Activated T-helper 1 cell treated with anti-CD3 and anti-CD28 coated beads, Interleukin-2, amount 50 U/mL, for 16 hours (primary cell): Measurements from ENCODE around the gene RGS11.

Experiments used
- DNase-seq, 2 donors: peaks; one replicate each; pipeline ENCODE4 v3.0.0-alpha.2; 2020; ENCODE audit warnings: low read depth in 1 of 2, low spot score in 1 of 2

Gene RGS11

GRCh38 chr16:296806-297510 lies 21.2 kb upstream of the RGS11 start:
- no peak for DNase-seq

- no peak for DNase-seq
These were observed 20.5 kb upstream of the RGS11 start for GRCh38 chr16:296276-296675.

GRCh38 chr16:293043-293775 lies 17.5 kb upstream of the RGS11 start:
- no peak for DNase-seq

- no peak for DNase-seq
These were observed 15.8 kb upstream of the RGS11 start for GRCh38 chr16:291539-291938.

DNA sequence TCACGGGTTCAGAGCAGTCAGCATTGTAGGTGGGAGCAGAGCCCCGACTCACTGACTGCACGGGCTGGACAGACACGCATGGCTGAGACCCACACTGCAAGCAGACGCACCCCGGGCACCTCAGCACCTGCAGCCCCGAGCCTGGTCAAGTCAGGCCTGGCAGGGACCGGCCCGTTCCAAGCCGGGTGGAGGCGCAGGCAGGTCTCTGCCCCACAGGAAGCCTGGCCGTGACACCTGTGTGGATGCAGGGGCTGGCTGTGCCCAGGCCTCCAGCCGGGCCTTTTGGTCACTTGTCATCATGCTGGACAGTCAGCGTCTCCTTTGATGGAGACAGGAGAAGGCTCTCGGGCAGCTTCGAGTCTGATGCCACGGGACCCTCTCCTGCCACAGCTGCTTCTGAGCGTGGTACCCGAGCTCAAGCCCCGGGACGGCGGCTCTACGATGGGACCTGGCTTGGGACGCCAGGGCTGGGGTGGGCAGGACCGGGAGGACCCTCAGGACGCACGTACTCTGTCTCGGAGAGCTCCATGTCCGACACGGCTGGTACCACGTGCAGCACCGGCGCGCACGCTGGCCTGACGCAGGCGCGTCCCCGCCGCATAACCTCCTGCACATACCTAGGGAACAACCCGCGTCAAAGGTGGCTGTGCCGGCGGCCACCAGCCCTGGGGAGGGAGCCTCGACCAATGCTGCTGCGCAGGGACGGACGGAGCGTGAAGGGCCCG lies 15.1 kb upstream of the RGS11 start:
- DNase-seq, result no peak

DNA sequence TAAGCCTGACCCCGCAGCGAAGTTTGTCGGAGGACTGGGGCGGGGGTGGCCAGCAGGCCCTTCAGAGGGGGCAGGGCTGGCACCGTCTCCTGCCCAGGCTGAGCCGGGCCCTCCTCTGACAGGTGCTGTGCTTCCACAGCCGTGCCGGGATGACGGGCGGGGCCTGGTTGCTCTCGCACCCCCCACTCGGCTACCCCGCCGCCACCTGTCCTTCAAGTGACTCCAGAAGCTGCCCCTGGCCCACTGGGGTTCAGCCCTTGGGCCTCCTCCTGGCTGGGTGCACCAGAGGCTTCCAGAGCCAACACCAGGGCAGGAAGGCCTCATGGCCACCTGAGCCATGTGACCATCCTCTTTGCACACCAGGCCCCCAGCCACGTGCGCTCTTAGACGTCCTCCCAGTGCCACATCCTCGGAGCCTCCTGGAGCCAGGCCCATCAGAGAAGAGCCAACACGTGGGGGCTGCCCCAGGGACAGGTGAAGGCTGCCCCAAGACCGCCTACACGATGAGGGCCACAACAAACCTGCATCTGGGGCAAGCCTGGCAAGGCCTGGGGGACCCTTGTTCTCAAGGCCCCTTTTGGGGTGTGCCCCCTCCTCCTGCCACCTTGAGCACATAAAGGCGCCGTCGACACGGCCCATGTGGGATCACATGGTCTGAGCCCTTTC lies 14.4 kb upstream of the RGS11 start:
- no peak for DNase-seq

GRCh38 chr16:289395-289997 lies 13.8 kb upstream of the RGS11 start:
- no peak for DNase-seq

DNA sequence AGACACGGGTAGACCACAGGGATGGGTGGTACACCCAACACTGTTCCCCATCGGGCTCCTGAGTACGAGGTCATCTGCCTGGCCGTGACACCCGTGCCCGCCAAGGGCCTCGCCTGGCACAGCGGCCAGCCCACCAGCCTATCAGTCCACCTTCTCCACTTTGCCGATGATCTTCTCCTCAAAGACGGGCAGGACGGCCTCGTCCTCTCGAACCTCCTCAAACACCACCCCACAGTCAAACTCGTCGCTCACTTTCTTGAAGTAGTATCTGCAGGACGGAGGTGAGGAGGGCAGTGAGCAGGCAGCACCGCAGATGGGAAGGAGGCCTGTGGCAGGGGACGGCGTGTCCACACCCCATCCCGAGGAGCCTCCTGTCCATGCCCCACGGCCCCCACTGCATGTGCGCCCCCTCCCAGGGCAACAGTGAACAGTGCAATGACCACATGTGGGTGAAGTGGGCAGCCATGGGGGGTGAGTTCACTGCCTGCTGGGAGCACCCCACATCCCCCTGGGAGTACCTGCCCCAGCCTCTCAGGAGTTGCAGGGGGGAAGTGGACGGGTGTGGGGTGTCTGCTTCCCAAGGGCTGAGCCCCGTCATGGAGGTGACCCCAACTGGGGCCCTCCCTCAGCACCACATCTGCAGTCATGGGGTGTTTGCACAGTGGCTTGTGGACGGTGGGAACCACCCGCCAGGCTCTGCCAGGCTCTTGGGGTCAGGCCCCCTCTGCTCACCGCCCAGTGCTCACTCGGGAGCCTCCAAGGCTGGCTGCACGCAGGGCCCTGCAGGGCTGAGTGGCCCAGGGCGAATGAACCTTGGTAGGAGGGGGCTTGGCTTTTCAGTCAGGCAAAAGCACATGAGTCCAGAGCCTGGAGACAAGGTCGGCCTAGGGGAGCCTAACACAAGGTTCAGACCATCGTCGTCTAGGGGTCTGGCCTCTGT lies 12.5 kb upstream of the RGS11 start:
- DNase-seq, result no peak

- DNase-seq, result no peak
These were observed 11.6 kb upstream of the RGS11 start for GRCh38 chr16:287298-287811.

DNA sequence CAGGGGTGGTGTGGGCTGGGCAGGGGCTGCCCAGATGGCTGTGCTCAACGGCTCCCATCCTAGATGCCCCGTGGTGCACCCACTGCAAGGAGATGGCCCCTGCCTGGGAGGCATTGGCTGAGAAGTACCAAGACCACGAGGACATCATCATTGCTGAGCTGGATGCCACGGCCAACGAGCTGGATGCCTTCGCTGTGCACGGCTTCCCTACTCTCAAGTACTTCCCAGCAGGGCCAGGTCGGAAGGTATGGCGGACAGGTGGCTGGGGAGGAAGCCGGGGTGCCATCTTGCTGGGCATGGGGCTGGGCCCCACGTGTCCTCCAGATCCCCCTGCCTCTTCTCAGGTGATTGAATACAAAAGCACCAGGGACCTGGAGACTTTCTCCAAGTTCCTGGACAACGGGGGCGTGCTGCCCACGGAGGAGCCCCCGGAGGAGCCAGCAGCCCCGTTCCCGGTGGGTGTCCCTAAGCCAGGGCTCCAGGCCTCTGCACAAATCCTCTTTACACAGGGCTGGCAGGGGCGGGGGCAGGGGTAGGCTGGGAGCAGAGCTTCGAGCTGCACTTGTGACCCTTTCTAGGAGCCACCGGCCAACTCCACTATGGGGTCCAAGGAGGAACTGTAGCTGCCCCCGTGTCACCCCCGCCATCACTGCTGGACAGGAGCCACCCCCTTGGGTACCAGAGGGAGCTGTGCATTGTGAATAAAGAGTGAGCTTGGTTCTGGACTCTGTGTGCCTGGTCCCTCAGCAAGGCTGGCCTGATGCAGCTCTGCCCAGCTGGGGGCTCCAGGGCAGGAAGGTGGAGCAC lies 10.9 kb upstream of the RGS11 start:
- no peak for DNase-seq

DNA sequence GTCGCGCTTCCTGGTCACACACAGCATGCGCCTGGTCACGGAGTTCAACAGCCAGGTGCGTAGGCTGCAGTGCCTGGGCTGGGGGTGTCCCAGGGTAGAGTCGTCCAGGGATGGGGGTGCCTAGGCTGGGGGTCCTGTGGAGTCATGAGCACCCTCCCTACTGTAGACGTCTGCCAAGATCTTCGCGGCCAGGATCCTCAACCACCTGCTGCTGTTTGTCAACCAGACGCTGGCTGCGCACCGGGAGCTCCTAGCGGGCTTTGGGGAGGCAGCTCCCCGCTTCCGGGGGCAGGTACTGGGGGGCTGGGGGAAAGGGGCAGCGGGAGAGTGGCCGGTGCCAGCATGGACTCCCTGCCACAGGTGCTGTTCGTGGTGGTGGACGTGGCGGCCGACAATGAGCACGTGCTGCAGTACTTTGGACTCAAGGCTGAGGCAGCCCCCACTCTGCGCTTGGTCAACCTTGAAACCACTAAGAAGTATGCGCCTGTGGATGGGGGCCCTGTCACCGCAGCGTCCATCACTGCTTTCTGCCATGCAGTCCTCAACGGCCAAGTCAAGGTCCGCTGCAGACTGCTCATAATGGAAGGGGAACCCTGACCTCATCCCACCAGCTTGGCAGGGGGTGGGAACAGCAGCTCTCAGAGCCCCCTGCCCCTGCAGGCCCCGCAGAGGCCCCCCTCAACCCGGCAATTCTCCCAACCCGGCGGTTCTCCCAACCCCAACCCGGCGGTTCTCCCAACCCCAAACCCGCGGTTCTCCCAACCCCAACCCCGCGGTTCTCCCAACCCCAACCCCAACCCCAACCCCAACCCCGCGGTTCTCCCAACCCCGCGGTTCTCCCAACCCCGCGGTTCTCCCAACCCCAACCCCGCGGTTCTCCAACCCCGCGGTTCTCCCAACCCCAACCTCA lies 9.7 kb upstream of the RGS11 start:
- DNase-seq, result no peak

GRCh38 chr16:284204-285120 lies 8.7 kb upstream of the RGS11 start:
- DNase-seq, result no peak

GRCh38 chr16:283033-283805 lies 7.5 kb upstream of the RGS11 start, which contains the start of gene PDIA2:
TSS of gene PDIA2 (plus strand) at chr16:283164. CDS start at chr16:283170, 6 bp downstream.
- DNase-seq, result no peak

DNA sequence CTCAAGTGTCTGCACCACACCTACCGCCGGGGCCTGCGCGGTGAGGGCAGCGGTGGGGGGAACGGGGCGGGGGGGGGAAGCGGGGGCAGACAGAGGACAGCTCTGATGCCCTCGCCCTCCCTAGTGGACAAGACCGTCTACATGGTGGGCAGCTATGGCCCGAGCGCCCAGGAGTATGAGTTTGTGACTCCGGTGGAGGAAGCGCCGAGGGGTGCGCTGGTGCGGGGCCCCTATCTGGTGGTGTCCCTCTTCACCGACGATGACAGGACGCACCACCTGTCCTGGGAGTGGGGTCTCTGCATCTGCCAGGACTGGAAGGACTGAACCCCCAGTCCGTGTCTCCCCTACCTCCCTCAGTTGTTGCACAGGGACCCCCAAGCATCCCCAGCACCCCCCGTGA lies 6.7 kb upstream of the RGS11 start:
- no peak for DNase-seq

DNA sequence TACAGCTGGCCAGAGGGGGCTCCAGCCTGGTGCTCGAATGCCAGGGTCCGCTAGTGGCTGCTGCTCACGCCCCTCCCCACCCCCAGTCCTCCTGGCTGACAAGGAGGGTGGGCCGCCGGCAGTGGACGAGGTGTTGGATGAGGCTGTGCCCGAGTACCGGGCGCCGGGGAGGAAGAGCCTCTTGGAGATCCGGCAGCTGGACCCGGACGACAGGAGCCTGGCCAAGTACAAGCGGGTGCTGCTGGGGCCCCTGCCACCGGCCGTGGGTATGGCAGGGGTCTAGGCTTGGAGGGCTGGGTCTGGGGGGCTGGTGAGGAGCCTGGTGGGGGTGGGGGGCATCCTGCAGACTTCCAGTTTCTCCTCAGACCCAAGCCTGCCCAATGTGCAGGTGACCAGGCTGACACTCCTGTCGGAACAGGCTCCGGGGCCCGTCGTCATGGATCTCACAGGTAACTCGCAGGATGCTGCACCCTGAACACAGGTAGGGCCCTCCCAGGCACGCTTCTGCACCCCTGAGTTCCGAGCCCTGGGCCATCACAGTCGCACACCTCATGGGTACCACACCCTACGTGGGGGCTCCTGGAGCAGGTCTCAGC lies 6.0 kb upstream of the RGS11 start:
- DNase-seq, result no peak
